Right atrium auricular region (tissue), 2 donors: Measurements from ENCODE around the gene GFAP. TPM values are rescaled to one million over a fixed set of nuclear protein-coding genes. Genes with fewer than 3 reads are reported as not detected.
A peak's percentile ranks its signal among the peaks of the same experiment; 100 is the strongest.
"Not testable (repeated sequence)": the region's sequence is repeated elsewhere in the genome, so short reads cannot be mapped to it uniquely, and the experiment has no call there.

Experiments
- DNase-seq: peaks from one replicate; pipeline ENCODE4 v3.0.0-alpha.2; 2019; ENCODE audit warnings: low spot score
- H3K27ac ChIP-seq, 2 donors: fragments of 200-600 bp; sonication (generic); 1 replicate in 1 of 2; 2 replicates in 1 of 2; pipeline ENCODE4 v1.5.1; 2016 to 2019
- H3K27me3 ChIP-seq, 2 donors: fragments of 200-600 bp; sonication (generic); one replicate each; pipeline versions ENCODE4 v1.5.1 to v1.6.0; 2017 to 2019
- H3K36me3 ChIP-seq: fragments of 200-600 bp; sonication (generic); one replicate; pipeline ENCODE4 v1.5.1; 2016
- H3K4me1 ChIP-seq, 2 donors: fragments of 200-600 bp; sonication (generic); one replicate each; pipeline versions ENCODE4 v1.5.1 to v1.6.0; 2017 to 2019
- H3K4me3 ChIP-seq, 2 donors: fragments of 200-600 bp; sonication (generic); 1 replicate in 1 of 2; 2 replicates in 1 of 2; pipeline ENCODE4 v1.5.1; 2017 to 2019; ENCODE audit warnings: mild to moderate bottlenecking in 1 of 2, moderate library complexity in 1 of 2
- H3K9me3 ChIP-seq, 2 donors: fragments of 200-600 bp; sonication (generic); one replicate each; pipeline ENCODE4 v1.5.1; 2019
- total RNA-seq, 2 donors: library from RNA; depleted of rRNA; stranded (reverse); fragments of >200 nt; gene quantifications; one replicate each; pipeline ENCODE4 v1.1.0, GENCODE V29; 2016
- TF ChIP-seq, protein P1 (sequence below), 2 donors: fragments of 200-600 bp; sonication (generic); IDR thresholded peaks; one replicate each; pipeline ENCODE4 v1.5.1; 2019; ENCODE audit warnings: antibody characterized with exemption in 2 of 2

The GFAP gene
- total RNA-seq, 2 donors from 2014 or later, result 4.6 to 5.3 TPM

DNA sequence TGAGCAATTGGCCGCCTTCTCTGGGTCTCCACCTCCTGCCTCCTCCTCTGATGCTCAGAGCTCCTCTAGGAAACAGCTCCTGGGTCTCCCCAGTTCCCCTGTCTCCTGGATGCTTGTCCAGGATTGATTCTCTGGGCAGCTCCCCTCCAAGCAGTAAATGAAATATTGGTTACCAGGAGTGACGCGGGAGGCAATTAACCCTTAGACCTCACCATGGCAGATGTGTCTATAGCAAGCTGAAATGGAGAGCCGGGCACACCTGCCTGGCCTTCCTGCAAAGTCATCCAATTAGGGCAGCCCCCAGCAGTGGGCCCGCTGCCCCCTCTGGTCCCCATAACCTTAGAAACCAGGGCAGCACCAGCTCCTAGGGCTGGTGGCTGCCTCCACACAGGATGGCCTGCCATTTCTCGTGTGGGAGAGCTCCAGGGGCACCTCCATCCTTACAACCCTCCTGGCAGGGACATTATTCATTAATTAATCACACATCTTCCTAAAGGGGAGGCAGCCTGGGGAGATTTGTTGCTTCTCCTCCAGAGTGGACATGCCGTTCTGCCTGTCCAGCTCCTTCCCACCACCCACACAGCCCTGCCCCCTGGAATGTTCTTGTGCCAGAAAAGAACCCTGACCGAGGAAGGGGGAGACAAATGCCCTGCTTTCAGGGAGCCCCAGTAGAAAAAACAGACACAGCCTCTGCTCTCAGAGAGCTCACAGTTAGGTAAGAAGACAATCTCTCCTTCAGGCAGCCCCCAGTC lies 40.5 kb upstream of the GFAP start:
- Histone ChIP-seq H3K27ac (no peak overlapping the region), H3K4me1 (peaks cover 0 to 8% of the 10 kb centered on the region in 2 donors), H3K9me3 (no peaks in the 10 kb centered on the region), H3K36me3 (no peaks in the 10 kb centered on the region), H3K27me3 (peaks cover 0 to 6% of the 10 kb centered on the region in 2 donors), H3K4me3 (no peak overlapping the region)
- TF ChIP-seq, protein P1, sequence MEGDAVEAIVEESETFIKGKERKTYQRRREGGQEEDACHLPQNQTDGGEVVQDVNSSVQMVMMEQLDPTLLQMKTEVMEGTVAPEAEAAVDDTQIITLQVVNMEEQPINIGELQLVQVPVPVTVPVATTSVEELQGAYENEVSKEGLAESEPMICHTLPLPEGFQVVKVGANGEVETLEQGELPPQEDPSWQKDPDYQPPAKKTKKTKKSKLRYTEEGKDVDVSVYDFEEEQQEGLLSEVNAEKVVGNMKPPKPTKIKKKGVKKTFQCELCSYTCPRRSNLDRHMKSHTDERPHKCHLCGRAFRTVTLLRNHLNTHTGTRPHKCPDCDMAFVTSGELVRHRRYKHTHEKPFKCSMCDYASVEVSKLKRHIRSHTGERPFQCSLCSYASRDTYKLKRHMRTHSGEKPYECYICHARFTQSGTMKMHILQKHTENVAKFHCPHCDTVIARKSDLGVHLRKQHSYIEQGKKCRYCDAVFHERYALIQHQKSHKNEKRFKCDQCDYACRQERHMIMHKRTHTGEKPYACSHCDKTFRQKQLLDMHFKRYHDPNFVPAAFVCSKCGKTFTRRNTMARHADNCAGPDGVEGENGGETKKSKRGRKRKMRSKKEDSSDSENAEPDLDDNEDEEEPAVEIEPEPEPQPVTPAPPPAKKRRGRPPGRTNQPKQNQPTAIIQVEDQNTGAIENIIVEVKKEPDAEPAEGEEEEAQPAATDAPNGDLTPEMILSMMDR (IDR thresholded peaks at IDR 0.05), result no peak
- no peak for DNase-seq

DNA sequence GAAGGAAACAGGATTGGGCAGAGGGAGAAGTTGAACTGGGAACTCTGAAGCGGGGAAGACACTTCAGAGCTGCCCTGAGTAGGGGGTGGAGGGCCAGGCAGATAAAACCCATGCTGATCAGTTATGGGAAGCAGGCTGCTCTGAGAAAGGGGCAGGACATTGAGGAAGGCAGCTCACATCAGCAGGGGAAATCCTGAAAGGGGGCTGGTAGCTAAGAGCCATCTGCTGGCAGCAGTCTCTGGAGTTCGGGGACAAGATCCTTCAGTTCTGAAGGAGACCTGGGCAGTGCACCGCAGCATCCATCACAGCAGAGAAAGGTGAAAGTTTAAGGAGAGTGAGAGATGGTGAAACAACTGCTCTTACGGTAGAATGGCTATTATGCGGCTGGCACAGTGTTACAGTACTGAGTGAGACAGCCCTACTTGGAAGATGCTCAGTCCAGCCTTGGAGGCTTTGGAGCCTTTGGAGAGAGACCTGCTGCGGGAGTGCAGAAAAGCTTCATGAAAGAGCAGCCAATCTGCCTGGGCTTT lies 37.7 kb upstream of the GFAP start:
- Histone ChIP-seq H3K4me1 (peaks cover 0 to 3% of the 10 kb centered on the region in 2 donors), H3K27me3 (no peaks in the 10 kb centered on the region), H3K36me3 (no peaks in the 10 kb centered on the region), H3K27ac (no peak overlapping the region), H3K9me3 (no peaks in the 10 kb centered on the region), H3K4me3 (no peak overlapping the region)
- TF ChIP-seq, protein P1 (IDR thresholded peaks at IDR 0.05), result no peak
- DNase-seq, result no peak

DNA sequence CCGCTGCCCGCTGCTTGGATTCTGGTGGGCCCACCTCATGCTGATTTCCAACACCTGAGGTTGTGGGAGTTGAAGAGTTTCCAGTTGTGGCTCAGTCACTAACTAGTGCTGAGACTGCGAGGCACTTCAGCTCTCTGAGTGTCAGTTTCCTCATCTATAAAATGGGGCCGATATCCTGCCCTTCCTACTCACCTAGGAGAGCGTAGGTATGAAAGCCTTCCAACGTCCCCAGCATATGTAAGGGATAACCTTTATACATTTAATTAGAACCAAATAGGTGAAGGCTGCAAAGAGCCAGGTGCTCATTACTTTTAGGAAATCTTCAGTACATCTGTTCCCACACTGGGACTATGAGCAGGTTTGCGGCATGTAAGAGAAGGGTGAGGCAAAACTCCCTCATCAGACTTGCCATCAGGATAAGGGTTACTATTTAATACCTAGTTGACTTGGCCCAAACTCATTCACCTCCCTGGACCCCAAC lies 33.1 kb upstream of the GFAP start:
- Histone ChIP-seq H3K27me3 (no peaks in the 10 kb centered on the region), H3K27ac (peak overlapping the region in 1 of 2 donors; percentile 73), H3K9me3 (no peaks in the 10 kb centered on the region), H3K4me3 (peak overlapping the region; percentile 31 to 56), H3K4me1 (peaks cover 0 to 10% of the 10 kb centered on the region in 2 donors), H3K36me3 (no peaks in the 10 kb centered on the region)
- no peak for DNase-seq
- TF ChIP-seq, protein P1 (IDR thresholded peaks at IDR 0.05), result no peak

DNA sequence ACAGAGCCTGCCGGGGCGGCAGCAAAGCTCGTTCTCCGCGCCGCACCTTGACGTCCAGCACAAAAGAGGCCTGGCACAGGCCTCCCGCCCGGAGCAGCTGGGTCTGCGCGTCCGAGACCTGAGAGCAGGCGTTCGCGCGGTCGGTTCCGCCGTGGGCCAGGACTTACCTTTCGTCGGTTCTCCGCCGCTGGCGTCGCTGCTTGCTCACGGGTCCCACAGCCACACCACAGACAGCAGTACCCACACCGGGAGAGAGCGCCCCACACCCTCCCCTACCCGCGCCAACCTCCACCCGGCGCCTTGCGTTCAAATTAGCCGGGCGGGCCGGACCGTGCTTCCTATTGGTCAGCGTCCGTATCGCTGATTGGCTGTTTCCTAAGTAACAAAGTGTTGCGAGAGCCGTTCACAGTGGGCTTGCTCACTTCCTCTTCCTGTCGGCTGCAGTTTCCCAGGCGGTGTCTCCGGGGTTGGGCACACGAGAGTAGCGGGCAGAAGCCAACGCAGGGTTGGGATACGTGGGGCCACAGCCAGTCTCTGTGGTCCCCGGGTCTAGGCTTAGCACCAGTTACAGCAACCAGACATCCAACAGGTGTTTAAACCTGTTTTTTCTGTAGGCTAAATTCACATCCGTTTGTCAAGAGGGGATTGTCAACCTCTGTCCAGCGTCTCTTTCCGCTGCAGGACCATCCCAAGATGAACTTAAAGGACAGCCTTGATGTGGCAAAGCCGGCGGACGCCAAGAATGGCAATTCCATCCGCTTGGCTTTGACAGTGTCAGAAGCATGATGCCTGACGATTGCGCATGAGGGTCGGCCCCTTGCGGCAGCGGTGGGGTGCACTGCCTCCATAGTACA lies 32.4 kb upstream of the GFAP start, which contains the start of gene KIF18B:
KIF18B (minus strand) TSS at position 313 of the 854 bp plus-strand sequence. CDS start 11,429 bp downstream, outside the sequence.
- Histone ChIP-seq H3K27ac (peak within 1 kb of the TSS; percentile 46 to 73), H3K27me3 (no peaks in the 10 kb centered on the region), H3K4me1 (peaks cover 0 to 10% of the 10 kb centered on the region in 2 donors), H3K9me3 (no peaks in the 10 kb centered on the region), H3K4me3 (peak within 1 kb of the TSS; percentile 31 to 56), H3K36me3 (no peaks in the 10 kb centered on the region)
- peak; percentile 92 for DNase-seq
- TF ChIP-seq, protein P1 (IDR thresholded peaks at IDR 0.05), result peak in 1 of 2 donors; percentile 9

DNA sequence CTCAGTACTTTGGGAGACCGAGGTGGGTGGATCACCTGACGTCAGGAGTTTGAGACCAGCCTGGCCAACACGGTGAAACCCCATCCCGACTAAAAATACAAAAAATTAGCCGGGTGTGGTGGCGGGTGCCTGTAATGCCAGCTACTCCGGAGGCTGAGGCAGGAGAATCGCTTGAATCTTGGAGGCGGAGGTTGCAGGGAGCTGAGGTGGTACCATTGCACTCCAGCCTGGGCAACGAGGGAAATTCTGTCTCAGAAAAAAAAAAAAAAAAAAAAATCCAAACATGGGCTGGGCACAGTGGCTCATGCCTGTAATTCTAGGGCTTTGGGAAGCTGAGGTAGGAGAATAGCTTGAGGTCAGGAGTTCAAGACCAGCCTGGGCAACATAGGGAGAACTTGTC lies 30.4 kb upstream of the GFAP start:
- H3K9me3 ChIP-seq, H3K27me3 ChIP-seq, H3K4me1 ChIP-seq, H3K27ac ChIP-seq, DNase-seq, H3K4me3 ChIP-seq, H3K36me3 ChIP-seq: not testable (repeated sequence)

DNA sequence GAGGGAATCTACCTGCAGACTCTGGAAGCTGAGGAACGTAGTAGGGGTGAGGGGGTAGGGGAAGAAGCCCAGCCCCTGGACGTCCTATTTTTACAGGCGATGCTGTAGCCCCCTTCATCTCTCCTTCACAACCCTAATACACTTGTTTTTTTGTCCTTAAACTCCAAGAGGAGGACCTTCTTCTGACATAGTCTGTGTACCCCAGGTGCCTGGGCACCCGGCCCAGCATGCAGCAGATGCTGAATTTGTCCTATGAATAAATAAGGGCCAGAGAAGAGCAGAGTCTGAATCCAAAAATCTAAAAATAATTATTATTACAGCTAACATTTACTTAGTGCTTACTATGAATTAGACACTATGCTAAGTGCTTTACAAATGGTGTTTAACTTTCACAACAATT lies 27.2 kb upstream of the GFAP start:
- Histone ChIP-seq H3K27me3 (no peaks in the 10 kb centered on the region), H3K27ac (no peak overlapping the region)

More for the DNA sequence above, 27.2 kb upstream of the GFAP start:
- H3K4me3 ChIP-seq, result no peak overlapping the region
- DNase-seq, result no peak
- H3K36me3 ChIP-seq, result no peaks in the 10 kb centered on the region
- no peaks in the 10 kb centered on the region for H3K9me3 ChIP-seq
- TF ChIP-seq, protein P1 (IDR thresholded peaks at IDR 0.05), result no peak
- H3K4me1 ChIP-seq, result peaks cover 0 to 13% of the 10 kb centered on the region in 2 donors
